Aorta (tissue), 5 donors: ENCODE results near the gene STBD1. TPM values are rescaled to one million over a fixed set of nuclear protein-coding genes. Genes with fewer than 3 reads are reported as not detected.
"Not testable (repeated sequence)": the region's sequence is repeated elsewhere in the genome, so short reads cannot be mapped to it uniquely, and the experiment has no call there.

Source experiments
- ATAC-seq: fragments of 200-7000 bp; cut with Tn5 transposase; one replicate; pipeline ENCODE4 v1.9.1; 2022; ENCODE audit warnings: moderate library complexity; ENCODE audit not compliant: low FRiP score
- DNase-seq, 2 donors: peaks; one replicate each; pipeline ENCODE4 v3.0.0-alpha.2; 2020
- H3K27ac ChIP-seq, 2 donors: one replicate each; pipeline ENCODE4 v1.5.1; 2013; ENCODE audit warnings: low read length in 2 of 2, mild to moderate bottlenecking in 2 of 2, moderate library complexity in 2 of 2, control low read depth in 1 of 2, inconsistent platforms in 1 of 2, low read depth in 1 of 2
- H3K27me3 ChIP-seq, 2 donors: one replicate each; pipeline ENCODE4 v1.6.1; 2013; ENCODE audit warnings: control low read depth in 1 of 2, low read length in 1 of 2, mild to moderate bottlenecking in 1 of 2, moderate library complexity in 1 of 2; ENCODE audit not compliant: insufficient read depth in 2 of 2, control insufficient read depth in 1 of 2
- H3K36me3 ChIP-seq, 2 donors: one replicate each; pipeline ENCODE4 v1.6.1; 2013; ENCODE audit warnings: control low read depth in 1 of 2, low read length in 1 of 2, mild to moderate bottlenecking in 1 of 2; ENCODE audit not compliant: insufficient read depth in 2 of 2, control insufficient read depth in 1 of 2
- H3K4me1 ChIP-seq, 2 donors: one replicate each; pipeline ENCODE4 v1.6.1; 2013; ENCODE audit warnings: low read length in 2 of 2, control low read depth in 1 of 2, mild to moderate bottlenecking in 1 of 2, moderate library complexity in 1 of 2; ENCODE audit not compliant: insufficient read depth in 2 of 2, control insufficient read depth in 1 of 2
- H3K4me3 ChIP-seq, 2 donors: one replicate each; pipeline ENCODE4 v1.5.1; 2013; ENCODE audit warnings: low read length in 2 of 2, control low read depth in 1 of 2, mild to moderate bottlenecking in 1 of 2
- H3K9me3 ChIP-seq: one replicate; pipeline ENCODE4 v1.6.1; 2013; ENCODE audit warnings: mild to moderate bottlenecking, low read length; ENCODE audit not compliant: control insufficient read depth
- intact Hi-C, 2 donors: fragments of 100-400 bp; cut with DNase I; formaldehyde crosslinking; loops; one replicate each; pipeline versions ENCODE4 v1.14.2 to v1.15.0; 2022
- polyA plus RNA-seq, 2 donors: library from polyadenylated mRNA; stranded (reverse); fragments of 200-250 nt; gene quantifications; one replicate each; pipeline ENCODE4 v1.2.3, GENCODE V29; 2013
- total RNA-seq, 2 donors: library from RNA; stranded (reverse); fragmentation: NEBNext Ultra II Directional; extraction: Animal tissue kit (Norgen Biotek cat#: 25700); gene quantifications; one replicate each; pipeline ENCODE4 v1.2.1, GENCODE V29; 2021
- donor health status: healthy with polysubstance abuse.
- donor health status: Bipolar disorder and iron deficiency.
- donor health status: DM: no; HTN: no; CAD: no.
- donor health status: DM: no; HTN: no; CAD: no.
- donor health status: DM: yes; HTN: yes; CAD: no.

The STBD1 gene
- total and polyA plus RNA-seq, 4 donors = 7.4 to 16.8 (median 11.7) TPM

DNA sequence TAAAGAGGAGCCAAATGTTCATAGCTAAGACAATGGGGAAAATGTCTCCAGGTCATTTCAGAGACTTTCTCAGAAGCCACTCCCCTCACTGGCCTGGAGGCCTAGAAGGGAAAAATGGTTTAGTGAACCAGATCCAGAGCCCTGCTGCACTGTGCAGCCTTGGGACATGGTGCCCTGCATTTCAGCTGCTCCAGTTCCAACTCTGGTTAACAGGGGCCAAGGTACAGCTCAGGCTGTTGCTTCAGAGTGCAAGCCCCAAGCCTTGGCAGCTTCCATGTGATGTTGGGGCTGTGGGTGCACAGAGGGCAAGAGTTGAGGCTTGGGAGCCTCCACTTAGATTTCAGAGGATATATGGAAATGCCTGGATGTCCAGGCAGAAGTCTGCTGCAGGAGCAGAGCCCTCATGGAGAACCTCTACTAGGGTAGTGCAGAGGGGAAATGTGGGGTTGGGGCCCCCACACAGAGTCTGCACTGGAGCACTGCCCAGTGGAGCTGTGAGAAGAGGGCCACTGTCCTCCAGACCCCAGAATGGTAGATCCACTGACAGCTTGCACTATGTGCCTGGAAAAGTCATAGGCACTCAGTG, 53.4 kb downstream of the STBD1 start:
- H3K27me3 ChIP-seq, H3K36me3 ChIP-seq, ATAC-seq, DNase-seq, H3K27ac ChIP-seq, H3K4me1 ChIP-seq, intact Hi-C loops, H3K9me3 ChIP-seq, H3K4me3 ChIP-seq: not testable (repeated sequence)

Other genes with a start within 250 kb of the STBD1 start
- under 1 TPM; 0.68 to 0.81 TPM for gene ART3, start 232.0 kb upstream of the STBD1 start, total RNA-seq
- not detected for gene ART3, start 232.0 kb upstream of the STBD1 start, polyA plus RNA-seq
- gene NUP54, start 158.3 kb upstream of the STBD1 start, total RNA-seq = 10 to 100 TPM; 38.8 to 45.5 TPM
- gene NUP54, start 158.3 kb upstream of the STBD1 start, polyA plus RNA-seq = 10 to 100 TPM; 19.8 to 24.3 TPM
- 100 to 1,000 TPM; 138 to 154 TPM for gene SCARB2, start 92.9 kb upstream of the STBD1 start, total RNA-seq
- gene SCARB2, start 92.9 kb upstream of the STBD1 start, polyA plus RNA-seq = 10 to 100 TPM; 44.3 to 73.6 TPM
- gene FAM47E, start 55.0 kb upstream of the STBD1 start, total RNA-seq = 1 to 10 TPM; 1.8 to 2.4 TPM
- gene FAM47E, start 55.0 kb upstream of the STBD1 start, polyA plus RNA-seq = 1 to 10 TPM; 1.2 to 1.9 TPM
- gene CCDC158, start 114.4 kb downstream of the STBD1 start, total RNA-seq = 1 to 10 TPM; 1.6 to 1.9 TPM
- 1 to 10 TPM in 1 of 2 donors, under 1 TPM in 1; 0.63 to 1.2 TPM for gene CCDC158, start 114.4 kb downstream of the STBD1 start, polyA plus RNA-seq
- gene SHROOM3, start 128.5 kb downstream of the STBD1 start, total RNA-seq = 100 to 1,000 TPM in 1 of 2 donors, 10 to 100 TPM in 1; 51.3 to 173 TPM
- gene SHROOM3, start 128.5 kb downstream of the STBD1 start, polyA plus RNA-seq = 10 to 100 TPM; 14.1 to 14.3 TPM